Left renal pelvis (tissue), 4 donors: ENCODE measurements around the gene YPEL1. TPM values are rescaled to one million over a fixed set of nuclear protein-coding genes. Genes with fewer than 3 reads are reported as not detected.

Experiments
- DNase-seq, 4 donors: peaks; one replicate each; pipeline ENCODE4 v3.0.0-alpha.2; 2013; ENCODE audit warnings: low read depth in 4 of 4, low spot score in 3 of 4
- polyA plus RNA-seq, 4 donors: library from polyadenylated mRNA; unstranded; fragments of 120-200 nt; gene quantifications; one replicate each; pipeline ENCODE4 v1.2.1, GENCODE V29; 2013; ENCODE audit not compliant: insufficient read length in 4 of 4

YPEL1 gene
- polyA plus RNA-seq, 4 donors: 11.8 to 20.9 (median 17.6) TPM

DNA sequence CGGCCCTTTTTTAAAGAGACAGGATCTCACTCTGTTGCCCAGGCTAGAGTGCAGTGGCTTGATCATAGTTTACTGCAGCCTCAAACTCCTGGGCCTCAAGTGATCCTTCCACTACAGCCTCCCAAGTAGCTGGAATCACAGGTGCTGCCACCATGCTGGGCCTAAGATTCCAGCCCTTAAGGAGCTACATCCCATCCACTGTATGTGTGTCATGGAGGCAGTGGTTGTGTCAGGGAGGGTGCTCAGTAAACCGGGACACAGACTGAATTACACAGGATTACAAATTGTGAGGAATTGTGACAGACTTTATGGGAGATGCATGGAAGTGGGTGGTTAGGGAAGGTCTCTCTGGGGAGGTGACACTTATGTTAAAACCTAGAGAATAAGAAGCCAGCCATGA is 71.9 kb downstream of the YPEL1 start:
- DNase-seq: no peak

DNA sequence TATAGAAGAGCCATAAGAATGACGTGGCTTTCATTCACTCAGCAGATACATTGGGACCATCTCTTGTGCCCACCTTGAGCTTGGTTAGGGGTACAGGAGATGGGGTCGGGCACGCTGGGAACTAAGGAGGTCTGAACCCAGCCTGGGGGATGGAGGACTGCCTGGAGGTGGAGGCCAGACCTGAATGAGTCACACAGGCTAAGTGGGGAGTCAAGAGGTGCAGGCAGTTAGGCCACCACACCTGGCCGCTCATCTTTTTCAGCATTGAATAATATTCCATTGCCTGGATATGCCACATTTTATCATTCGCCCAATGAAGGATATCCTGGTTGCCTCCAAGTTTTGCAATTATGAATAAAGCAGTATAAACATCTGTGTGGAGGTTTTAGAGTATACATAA is 73.6 kb downstream of the YPEL1 start:
- DNase-seq: no peak

DNA sequence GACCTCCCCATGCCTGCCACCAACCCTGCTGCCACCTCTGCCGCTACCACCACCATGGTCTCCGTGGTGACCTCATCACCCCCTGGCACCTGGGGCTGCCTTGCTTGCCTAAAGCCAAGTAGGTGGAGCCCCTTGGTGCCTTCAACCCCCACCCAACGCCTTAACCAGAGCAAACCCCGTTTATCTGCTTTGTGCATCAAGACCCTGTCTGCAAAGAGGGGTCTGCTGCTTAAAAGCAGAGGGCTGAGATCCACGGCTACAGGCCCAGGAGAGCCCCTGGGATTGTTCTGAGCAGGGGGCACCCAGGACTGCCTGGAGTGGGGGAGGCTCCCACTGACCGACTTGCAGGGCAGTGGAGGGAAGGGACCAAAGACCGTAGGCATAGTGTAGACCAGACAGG is 74.7 kb downstream of the YPEL1 start:
- no peak for DNase-seq

DNA sequence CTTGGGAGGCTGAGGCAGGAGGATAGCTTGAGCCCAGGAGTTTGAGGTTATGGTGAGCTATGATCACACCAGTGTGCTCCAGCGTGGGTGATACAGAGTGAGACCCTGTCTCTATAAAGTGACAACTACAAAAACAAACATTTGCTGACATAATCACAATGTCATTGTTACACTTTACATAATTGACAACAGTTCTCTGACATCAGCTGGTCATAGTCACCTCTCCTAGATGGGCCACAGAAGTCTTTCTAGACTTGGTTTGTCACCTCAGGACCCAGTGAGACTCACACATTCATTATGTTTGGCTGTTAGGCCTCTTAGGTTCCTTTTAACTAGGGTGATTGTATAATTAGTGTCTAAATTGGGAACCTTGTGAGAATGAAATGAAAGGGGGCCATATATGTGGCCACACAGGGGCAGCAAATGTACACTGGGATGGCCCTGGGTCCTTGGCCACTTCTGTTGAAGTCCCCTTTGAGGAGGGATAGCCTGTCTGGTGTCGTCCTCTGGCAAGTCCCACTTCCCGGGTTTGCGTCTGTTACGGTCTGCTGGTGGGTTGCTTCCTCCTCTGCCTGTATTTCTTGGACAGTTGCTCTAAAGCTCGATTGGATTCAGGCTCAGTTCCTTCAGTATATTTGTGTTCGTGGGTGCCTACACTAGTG is 75.6 kb downstream of the YPEL1 start:
- DNase-seq: no peak

DNA sequence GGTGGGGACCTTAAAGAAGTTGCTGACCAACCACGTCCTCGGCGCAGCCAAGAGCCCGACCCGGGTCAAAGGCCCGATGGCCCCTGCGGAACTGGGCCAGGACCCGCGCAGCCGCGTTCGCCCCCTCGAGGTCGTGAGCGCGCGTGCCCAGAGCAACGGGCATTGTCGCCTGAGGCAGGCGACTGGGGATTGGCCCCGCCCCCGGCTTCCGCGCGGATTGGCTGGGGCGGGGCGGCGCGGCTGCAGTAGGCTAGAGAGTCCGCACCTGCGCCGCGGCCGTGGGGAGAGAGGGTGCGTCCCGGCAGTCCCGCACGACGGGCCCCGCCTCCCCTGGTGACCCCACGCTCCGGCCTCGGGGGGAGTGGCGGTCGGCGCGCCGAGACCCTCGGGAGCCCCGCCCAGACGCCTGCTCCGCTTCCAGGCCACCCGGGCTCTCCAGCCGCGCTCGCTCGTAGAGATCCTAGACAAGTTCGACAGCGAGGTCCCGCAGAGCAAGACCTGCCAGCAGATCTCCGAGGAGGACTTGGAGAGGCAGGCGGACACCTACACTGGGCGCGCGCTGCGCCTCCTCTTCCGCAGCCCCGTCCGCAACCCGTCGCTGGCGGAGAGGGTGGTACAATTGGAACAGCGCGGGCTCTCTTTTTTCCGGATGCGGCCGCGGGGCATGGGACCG is 78.1 kb downstream of the YPEL1 start:
- DNase-seq: no peak

DNA sequence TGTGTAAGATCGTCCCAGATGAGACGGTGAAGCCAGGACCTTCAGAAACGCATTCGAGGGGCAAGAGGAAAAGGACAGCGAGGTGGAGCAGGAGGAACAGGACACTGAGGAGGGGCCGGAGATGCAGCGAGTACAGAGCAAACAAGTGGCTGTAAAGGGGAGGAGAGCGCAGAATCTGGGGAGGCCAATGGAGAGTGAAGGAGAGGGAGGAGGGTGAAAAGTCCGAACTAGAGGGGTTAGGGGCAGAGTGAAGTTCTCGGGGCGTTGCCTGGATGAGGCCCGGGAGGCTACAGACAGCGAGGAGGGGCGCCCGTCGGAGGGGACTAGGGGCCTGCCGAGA is 78.6 kb downstream of the YPEL1 start:
- DNase-seq: no peak

DNA sequence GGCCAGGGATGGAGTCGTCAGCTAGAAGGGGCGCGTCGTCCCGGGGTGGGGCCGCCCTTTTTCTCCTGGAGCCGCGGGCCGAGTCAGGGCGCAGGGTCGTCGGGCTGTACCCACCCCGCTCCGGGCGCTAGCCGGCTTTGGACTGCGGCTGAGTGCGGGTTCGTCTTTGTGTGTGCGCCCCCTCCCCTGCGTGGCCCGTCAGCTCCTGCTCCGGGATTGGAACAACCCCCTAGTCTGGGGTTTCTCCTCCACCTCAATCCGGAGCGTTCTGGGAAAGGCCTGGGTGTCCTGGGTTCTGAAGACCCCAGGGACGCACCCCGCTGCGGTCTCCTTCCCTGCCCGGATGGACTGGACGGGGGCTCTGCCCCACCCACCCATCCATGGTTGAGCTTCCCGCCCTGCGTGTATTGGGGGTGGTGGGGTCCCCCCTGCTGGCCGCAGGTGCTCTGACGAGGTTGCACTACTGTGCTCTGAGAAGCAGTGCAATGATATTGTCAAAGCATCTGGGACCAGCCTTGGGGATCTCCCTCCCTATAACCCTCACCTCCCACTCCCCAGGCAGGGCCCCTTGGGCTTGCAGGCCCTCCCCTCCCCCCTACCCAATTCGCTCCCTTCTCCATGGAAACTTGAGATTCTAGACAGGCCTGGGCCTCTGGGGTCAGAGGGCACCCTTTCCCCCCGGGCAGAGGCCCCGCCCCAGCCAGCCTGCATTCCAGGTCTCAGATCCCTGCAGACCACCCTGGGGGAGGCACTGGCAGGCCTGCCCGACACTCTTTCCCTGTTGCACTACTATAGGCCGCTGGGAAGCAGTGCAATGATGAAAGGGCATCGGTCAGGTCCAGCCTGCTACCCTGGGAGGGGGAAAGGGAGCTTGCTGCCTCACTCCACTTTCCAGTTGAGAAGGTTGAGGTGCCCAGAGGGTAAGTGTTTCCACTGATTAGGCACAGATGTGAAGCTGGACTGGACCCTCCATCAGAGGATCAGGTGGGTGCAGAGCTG is 82.7 kb downstream of the YPEL1 start:
- no peak for DNase-seq

DNA sequence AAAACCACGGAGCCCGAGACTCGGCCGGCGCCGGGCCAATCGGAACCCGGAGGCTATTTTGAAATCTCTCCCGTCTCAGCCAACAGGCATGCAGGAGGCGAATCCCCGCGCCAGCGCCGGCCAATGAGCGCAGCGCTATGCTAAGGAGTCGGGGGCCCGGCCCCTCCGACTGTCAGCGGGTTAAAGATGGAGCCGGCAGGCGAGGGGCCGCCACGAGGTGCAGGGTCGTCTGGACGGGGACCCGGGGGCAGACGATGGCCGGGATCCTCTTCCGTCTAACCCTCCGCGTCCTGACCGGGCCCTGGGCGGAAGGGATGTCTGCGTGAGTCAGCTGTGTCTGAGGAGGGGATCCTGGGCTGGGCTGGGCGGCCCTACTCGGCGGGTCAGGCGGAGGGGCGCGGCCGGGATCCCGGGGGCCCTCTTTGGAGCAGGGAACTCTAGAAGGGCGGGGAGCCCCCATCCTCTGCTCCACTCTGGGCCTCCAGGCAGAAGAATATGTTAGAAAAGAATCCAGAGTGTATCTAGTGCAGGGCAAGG is 83.5 kb downstream of the YPEL1 start:
- peak in 1 of 4 donors; percentile 76 for DNase-seq

DNA sequence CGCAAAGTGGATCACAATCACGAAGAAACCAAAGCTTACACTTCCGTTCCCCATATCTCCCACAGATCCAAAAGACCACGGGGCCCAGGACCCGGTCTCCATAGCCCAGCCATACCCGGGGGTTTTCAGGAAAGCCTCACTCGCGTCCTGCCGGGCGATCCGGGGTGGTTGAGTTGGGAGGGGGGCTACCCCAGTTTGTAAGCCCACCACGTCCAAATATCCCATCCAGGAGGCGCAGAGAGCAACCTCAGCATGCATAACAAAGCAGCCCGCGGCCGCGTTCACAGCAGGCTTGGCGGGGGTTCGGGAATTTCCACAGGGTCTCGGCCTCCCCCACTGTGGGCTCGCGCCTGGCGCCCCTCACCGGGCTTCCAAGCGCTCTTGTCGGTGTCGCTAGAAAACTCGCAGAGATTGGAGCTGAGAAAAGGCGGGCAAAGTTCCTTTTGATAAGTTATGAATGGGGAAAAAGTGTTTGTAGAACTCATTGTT is 84.0 kb downstream of the YPEL1 start:
- DNase-seq: no peak

DNA sequence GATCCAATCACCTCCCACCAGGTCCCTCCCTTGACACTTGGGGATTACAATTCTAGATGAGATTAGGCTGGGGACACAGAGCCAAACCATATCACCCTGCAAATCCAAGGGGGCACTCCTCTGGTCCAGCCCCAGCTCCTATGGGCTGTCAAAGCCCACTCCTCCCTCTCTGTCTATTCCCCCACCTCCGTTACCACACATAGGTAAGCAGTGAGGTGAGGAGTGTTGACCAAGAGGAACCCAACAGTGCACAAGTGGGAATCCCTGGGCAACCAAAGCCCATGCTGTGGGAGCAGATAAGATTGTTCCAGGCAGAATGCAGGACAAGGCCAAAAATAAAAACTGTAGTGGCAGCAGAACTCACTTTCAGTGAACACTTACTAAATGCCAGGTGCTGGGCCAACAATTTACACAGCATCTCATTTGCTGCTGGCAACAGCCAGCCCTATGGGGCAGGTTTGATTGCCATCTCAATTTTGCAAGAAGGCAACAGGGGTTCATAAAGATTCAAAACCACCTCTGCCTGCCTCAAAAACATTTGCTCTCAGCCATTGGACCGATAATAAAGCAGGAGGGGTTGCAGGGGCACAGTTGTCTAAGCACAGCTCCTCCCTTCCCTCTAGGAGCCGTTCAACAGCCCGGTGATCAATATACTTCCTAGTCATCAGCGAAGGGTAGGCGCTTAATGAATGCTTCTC is 84.6 kb downstream of the YPEL1 start:
- no peak for DNase-seq

DNA sequence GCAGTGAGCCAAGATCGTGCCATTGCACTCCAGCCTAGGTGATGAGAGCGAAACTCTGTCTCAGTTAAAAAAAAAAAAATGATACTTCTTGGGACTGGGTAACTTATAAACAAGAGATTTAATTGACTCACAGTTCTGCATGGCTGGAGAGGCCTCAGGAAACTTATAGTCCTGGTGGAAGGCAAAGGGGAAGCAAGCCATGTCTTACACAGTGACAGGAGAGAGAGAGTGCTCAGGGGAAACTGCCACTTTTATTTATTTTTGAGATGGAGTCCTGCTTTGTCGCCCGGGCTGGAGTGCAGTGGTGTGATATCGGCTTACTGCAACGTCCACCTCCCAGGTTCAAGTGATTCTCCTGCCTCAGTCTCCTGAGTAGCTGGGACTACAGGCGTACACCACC is 85.3 kb downstream of the YPEL1 start:
- no peak for DNase-seq

Other genes with a start within 250 kb of the YPEL1 start
- gene RIMBP3C, start 184.3 kb downstream of the YPEL1 start, polyA plus RNA-seq: under 1 TPM; 0.27 to 0.50 (median 0.40) TPM
- gene UBE2L3, start 168.1 kb downstream of the YPEL1 start, polyA plus RNA-seq: 10 to 100 TPM; 48.7 to 63.8 (median 58.1) TPM
- gene YDJC, start 105.8 kb downstream of the YPEL1 start, polyA plus RNA-seq: 10 to 100 TPM in 2 of 4 donors, 1 to 10 TPM in 2; 5.0 to 19.2 (median 9.1) TPM
- under 1 TPM; 0.26 to 0.46 (median 0.38) TPM for gene CCDC116, start 103.0 kb downstream of the YPEL1 start, polyA plus RNA-seq
- 10 to 100 TPM in 3 of 4 donors, 1 to 10 TPM in 1; 8.8 to 23.2 (median 15.7) TPM for gene SDF2L1, start 93.5 kb downstream of the YPEL1 start, polyA plus RNA-seq
- 10 to 100 TPM; 31.0 to 49.4 (median 36.4) TPM for gene PPIL2, start 69.8 kb downstream of the YPEL1 start, polyA plus RNA-seq
- 100 to 1,000 TPM; 106 to 146 (median 124) TPM for gene MAPK1, start 131.9 kb upstream of the YPEL1 start, polyA plus RNA-seq
- gene PPM1F, start 217.1 kb upstream of the YPEL1 start, polyA plus RNA-seq: 10 to 100 TPM; 30.5 to 45.6 (median 32.8) TPM
- 10 to 100 TPM; 18.3 to 43.7 (median 23.6) TPM for gene TOP3B, start 247.0 kb upstream of the YPEL1 start, polyA plus RNA-seq